SK-N-SH (cell line): ENCODE results near the gene NTM. TPM values are rescaled to one million over a fixed set of nuclear protein-coding genes. Genes with fewer than 3 reads are reported as not detected.

Source experiments
- CTCF ChIA-PET: fragments of 300-600, 350-600 bp; formaldehyde crosslinking; extraction: SDS; loops from one replicate; lab custom pipeline; 2021; lab: Yijun Ruan, JAX
- POLR2A ChIA-PET: fragments of 350-600 bp; sonication (Branson Sonifier 250); formaldehyde crosslinking; extraction: SDS; loops from one replicate; lab custom pipeline; 2020; ENCODE audit warnings: antibody characterized with exemption, inconsistent platforms; lab: Yijun Ruan, JAX
- DNase-seq: peaks from one replicate; pipeline ENCODE4 v3.0.0; 2012
- H2AFZ ChIP-seq: fragments of 200-600 bp; sonication (generic); 2 replicates; pipeline ENCODE4 v1.8.1; 2016; ENCODE audit warnings: antibody characterized with exemption, mild to moderate bottlenecking, low read depth
- H3F3A ChIP-seq: fragments of 200-600 bp; sonication (generic); replicated peaks from 2 replicates; pipeline ENCODE3; 2016; ENCODE audit warnings: antibody characterized with exemption, mild to moderate bottlenecking; ENCODE audit not compliant: insufficient read depth
- H3K27ac ChIP-seq, 2 experiments: fragments of 200-500 bp in 1 of 2; fragments of 200-600 bp in 1 of 2; sonication (Bioruptor generic) in 1 of 2; sonication (generic), shearing (Covaris generic) in 1 of 2; 2 replicates each; pipeline versions ENCODE4 v1.5.1 to v1.6.1; 2014 to 2016; ENCODE audit warnings: low read depth in 2 of 2, inconsistent platforms in 1 of 2, low read length in 1 of 2, mild to moderate bottlenecking in 1 of 2, mixed read lengths in 1 of 2
- H3K27me3 ChIP-seq: fragments of 200-600 bp; sonication (generic), shearing (Covaris generic); 2 replicates; pipeline ENCODE4 v1.6.1; 2016; ENCODE audit warnings: mixed run types; ENCODE audit not compliant: insufficient read depth
- H3K36me3 ChIP-seq, 2 experiments: fragments of 200-500 bp in 1 of 2; fragments of 200-600 bp in 1 of 2; sonication (Bioruptor generic) in 1 of 2; sonication (generic) in 1 of 2; replicated peaks in 1 of 2; 2 replicates each; pipeline versions ENCODE3 to v1.5.1; 2014 to 2016; ENCODE audit warnings: low read length in 1 of 2, mild to moderate bottlenecking in 1 of 2; ENCODE audit not compliant: insufficient read depth in 2 of 2, control insufficient read depth in 1 of 2
- H3K4me1 ChIP-seq, 2 experiments: fragments of 200-500 bp in 1 of 2; fragments of 200-600 bp in 1 of 2; sonication (Bioruptor generic) in 1 of 2; sonication (generic), shearing (Covaris generic) in 1 of 2; 2 replicates each; pipeline versions ENCODE4 v1.5.1 to v1.6.1; 2014 to 2016; ENCODE audit warnings: low read depth in 1 of 2, low read length in 1 of 2, mixed run types in 1 of 2; ENCODE audit not compliant: insufficient read depth in 2 of 2, control insufficient read depth in 1 of 2
- H3K4me2 ChIP-seq: fragments of 200-600 bp; sonication (generic), shearing (Covaris generic); 2 replicates; pipeline ENCODE4 v1.6.1; 2017; ENCODE audit warnings: mixed run types
- H3K4me3 ChIP-seq, 2 experiments: fragments of 200-500 bp in 1 of 2; fragments of 200-600 bp in 1 of 2; sonication (Bioruptor generic) in 1 of 2; sonication (generic), shearing (Covaris generic) in 1 of 2; 2 replicates each; pipeline versions ENCODE4 v1.5.1 to v1.8.1; 2014 to 2016; ENCODE audit warnings: low read depth in 2 of 2, inconsistent platforms in 1 of 2, low read length in 1 of 2, mild to moderate bottlenecking in 1 of 2, mixed read lengths in 1 of 2, moderate library complexity in 1 of 2
- H3K79me2 ChIP-seq: fragments of 200-600 bp; sonication (generic); 2 replicates; pipeline ENCODE4 v1.8.1; 2017; ENCODE audit warnings: mild to moderate bottlenecking; ENCODE audit not compliant: insufficient read depth
- H3K9ac ChIP-seq: fragments of 200-600 bp; sonication (generic); 2 replicates; pipeline ENCODE4 v1.6.1; 2017; ENCODE audit warnings: mixed run types
- H3K9me2 ChIP-seq: fragments of 200-600 bp; sonication (generic); 2 replicates; pipeline ENCODE4 v1.6.1; 2017; ENCODE audit warnings: mixed run types
- H3K9me3 ChIP-seq: fragments of 200-600 bp; sonication (generic); 2 replicates; pipeline ENCODE4 v1.6.1; 2017; ENCODE audit warnings: mixed run types, mild to moderate bottlenecking, moderate library complexity
- H4K20me1 ChIP-seq: fragments of 200-600 bp; sonication (generic); 2 replicates; pipeline ENCODE4 v1.6.1; 2017; ENCODE audit warnings: mild to moderate bottlenecking, mixed run types; ENCODE audit not compliant: insufficient read depth
- EP300 ChIP-seq, 2 experiments: IDR thresholded peaks; 2 replicates each; pipeline versions ENCODE4 v1.4.0 to v1.6.1; 2012; ENCODE audit warnings: borderline replicate concordance in 1 of 2, low read depth in 1 of 2, low read length in 1 of 2
- EZH2phosphoT487 ChIP-seq: fragments of 200-600 bp; sonication (generic); IDR thresholded peaks from 2 replicates; pipeline ENCODE4 v1.6.1; 2017; ENCODE audit warnings: low read depth, mixed run types, mild to moderate bottlenecking, antibody characterized with exemption, moderate library complexity, borderline replicate concordance
- FOSL2 ChIP-seq: IDR thresholded peaks from 2 replicates; pipeline ENCODE4 v1.4.0; 2012; ENCODE audit warnings: low read depth, mild to moderate bottlenecking, moderate library complexity, borderline replicate concordance
- FOXJ3 ChIP-seq: sonication (generic); formaldehyde crosslinking; IDR thresholded peaks from 2 replicates; pipeline ENCODE4 v1.5.1; 2020; ENCODE audit warnings: mild to moderate bottlenecking, missing genetic modification reagents
- IRF3 ChIP-seq: fragments of 150-350 bp; IDR thresholded peaks from 2 replicates; pipeline ENCODE4 v1.6.1; 2016; ENCODE audit warnings: mild to moderate bottlenecking, low read depth, low read length
- JUND ChIP-seq: IDR thresholded peaks from 2 replicates; pipeline ENCODE4 v1.4.0; 2012
- MEF2A ChIP-seq: IDR thresholded peaks from 2 replicates; pipeline ENCODE4 v1.4.0; 2012; ENCODE audit warnings: low read depth, borderline replicate concordance
- NRF1 ChIP-seq: IDR thresholded peaks from 2 replicates; pipeline ENCODE4 v1.6.1; 2012; ENCODE audit warnings: low read depth, mild to moderate bottlenecking, low read length
- RAD21 ChIP-seq: IDR thresholded peaks from 2 replicates; pipeline ENCODE4 v1.6.1; 2012; ENCODE audit warnings: mild to moderate bottlenecking, low read length
- TAF1 ChIP-seq: IDR thresholded peaks from 2 replicates; pipeline ENCODE4 v1.6.1; 2012; ENCODE audit warnings: low read depth, mild to moderate bottlenecking, low read length, moderate library complexity, borderline replicate concordance
- TEAD4 ChIP-seq: IDR thresholded peaks from 2 replicates; pipeline ENCODE4 v1.4.0; 2012; ENCODE audit warnings: mild to moderate bottlenecking, borderline replicate concordance; ENCODE audit not compliant: insufficient read depth
- YY1 ChIP-seq: IDR thresholded peaks from 2 replicates; pipeline ENCODE4 v1.4.0; 2012; ENCODE audit warnings: low read depth, mild to moderate bottlenecking
- ZBTB33 ChIP-seq: IDR thresholded peaks from 2 replicates; pipeline ENCODE4 v1.4.0; 2012; ENCODE audit warnings: low read depth, borderline replicate concordance
- WGBS: methylation state at CpG from one replicate; pipeline ENCODE4 v1.1.6; 2017; ENCODE audit warnings: low lambda C conversion rate; 5-methylcytosine and 5-hydroxymethylcytosine counted together
- polyA plus RNA-seq, 3 experiments: library from polyadenylated mRNA; depleted of rRNA; stranded (reverse); fragments of >200 nt; gene quantifications; 2 replicates each; pipeline ENCODE4 v1.2.3, GENCODE V29; 2012
- TF ChIP-seq, protein P1 (sequence below): fragments of 200-600 bp; sonication (generic); IDR thresholded peaks from 2 replicates; pipeline ENCODE4 v1.6.1; 2017; ENCODE audit warnings: antibody characterized with exemption, mild to moderate bottlenecking, moderate library complexity
- TF ChIP-seq, protein P2 (sequence below): IDR thresholded peaks from 2 replicates; pipeline ENCODE4 v1.4.0; 2012; ENCODE audit warnings: low read depth

Gene NTM
- polyA plus RNA-seq, 1 of the 3 experiments (the other 2 are of a cell fraction), result 20.0 TPM

- TF ChIP-seq, protein P1, sequence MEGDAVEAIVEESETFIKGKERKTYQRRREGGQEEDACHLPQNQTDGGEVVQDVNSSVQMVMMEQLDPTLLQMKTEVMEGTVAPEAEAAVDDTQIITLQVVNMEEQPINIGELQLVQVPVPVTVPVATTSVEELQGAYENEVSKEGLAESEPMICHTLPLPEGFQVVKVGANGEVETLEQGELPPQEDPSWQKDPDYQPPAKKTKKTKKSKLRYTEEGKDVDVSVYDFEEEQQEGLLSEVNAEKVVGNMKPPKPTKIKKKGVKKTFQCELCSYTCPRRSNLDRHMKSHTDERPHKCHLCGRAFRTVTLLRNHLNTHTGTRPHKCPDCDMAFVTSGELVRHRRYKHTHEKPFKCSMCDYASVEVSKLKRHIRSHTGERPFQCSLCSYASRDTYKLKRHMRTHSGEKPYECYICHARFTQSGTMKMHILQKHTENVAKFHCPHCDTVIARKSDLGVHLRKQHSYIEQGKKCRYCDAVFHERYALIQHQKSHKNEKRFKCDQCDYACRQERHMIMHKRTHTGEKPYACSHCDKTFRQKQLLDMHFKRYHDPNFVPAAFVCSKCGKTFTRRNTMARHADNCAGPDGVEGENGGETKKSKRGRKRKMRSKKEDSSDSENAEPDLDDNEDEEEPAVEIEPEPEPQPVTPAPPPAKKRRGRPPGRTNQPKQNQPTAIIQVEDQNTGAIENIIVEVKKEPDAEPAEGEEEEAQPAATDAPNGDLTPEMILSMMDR, result no peak
- TF ChIP-seq FOXJ3 (CRISPR knock-in tag) (no peak), TEAD4 (peak; percentile 61; the same call in 1 of the 2 replicates), MEF2A (no peak), IRF3 (no peak)
These were observed 864.5 kb downstream of the NTM start (continued) for GRCh38 chr11:132234878-132235277.

DNA sequence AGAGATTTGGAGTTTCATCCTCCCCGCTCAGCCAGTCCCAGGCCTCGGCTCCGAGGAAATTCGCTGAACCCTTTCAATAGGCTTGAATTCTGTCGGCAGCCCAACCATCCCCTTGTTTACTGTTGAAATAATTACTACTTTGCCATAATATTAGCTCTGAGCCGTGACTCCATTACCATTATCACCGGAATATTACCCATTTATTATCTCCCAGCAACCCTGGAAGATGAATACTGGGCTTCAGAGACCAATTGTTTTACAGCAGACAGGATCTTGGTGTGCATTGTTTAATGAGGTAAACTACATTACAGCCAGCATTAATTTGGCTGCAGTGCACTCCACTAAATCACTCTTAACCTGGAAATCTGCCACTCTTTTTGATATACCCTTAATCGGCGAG lies 867.4 kb downstream of the NTM start:
- POLR2A ChIA-PET, result no interaction called here
- Histone ChIP-seq H3K9me2 (no peaks in the 10 kb centered on the region), H3K9me3 (no peaks in the 10 kb centered on the region), H2AFZ (no peak overlapping the region), H3K79me2 (no peaks in the 10 kb centered on the region), H3K27me3 (no peaks in the 10 kb centered on the region), H4K20me1 (no peaks in the 10 kb centered on the region), H3K4me1 (0 out of 4 replicates have a peak, but pooled peaks cover 0 to 7% of the 10 kb centered on the region in 2 experiments), H3K9ac (no peak overlapping the region), H3K4me2 (no peak overlapping the region), H3K36me3 (no peaks in the 10 kb centered on the region), H3K27ac (no peak overlapping the region), H3K4me3 (no peak overlapping the region), H3F3A (no peaks in the 10 kb centered on the region)
- 77% methylated on average over 9 of the region's 9 CpGs for WGBS
- TF ChIP-seq TAF1, result no peak
- no peak for TF ChIP-seq RAD21
- TF ChIP-seq EP300 (IDR thresholded peaks at IDR 0.05; ENCODE audit: borderline replicate concordance in 1 of 2, low read depth in 1 of 2, low read length in 1 of 2), result no peak
- TF ChIP-seq YY1, result no peak
- TF ChIP-seq, protein P2, sequence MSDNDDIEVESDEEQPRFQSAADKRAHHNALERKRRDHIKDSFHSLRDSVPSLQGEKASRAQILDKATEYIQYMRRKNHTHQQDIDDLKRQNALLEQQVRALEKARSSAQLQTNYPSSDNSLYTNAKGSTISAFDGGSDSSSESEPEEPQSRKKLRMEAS, result no peak
- no peak for TF ChIP-seq NRF1
- TF ChIP-seq EZH2phosphoT487, result no peak
- no peak for TF ChIP-seq FOSL2
- TF ChIP-seq, protein P1, result no peak
- no peak for TF ChIP-seq JUND
- TF ChIP-seq ZBTB33, result no peak
- TF ChIP-seq IRF3, result no peak
- CTCF ChIA-PET, result no interaction called here
- no peak for DNase-seq
